Panc1 (cell line): ENCODE data around the gene SEPTIN2. TPM values are rescaled to one million over a fixed set of nuclear protein-coding genes. Genes with fewer than 3 reads are reported as not detected.

Source experiments
- ATAC-seq: fragments of 200-7000 bp; cut with Tn5 transposase; 2 replicates; pipeline ENCODE4 v1.9.1; 2020; ENCODE audit warnings: mild to moderate bottlenecking, moderate library complexity
- BruUV-seq: library from RNA; stranded (reverse); fragments of 400-500 nt; replicated peaks from 2 replicates; lab custom pipeline; 2021; lab: Mats Ljungman, UMichigan
- CTCF ChIA-PET: fragments of 300-600 bp; sonication (Branson Sonifier 250); formaldehyde crosslinking; loops from one replicate; lab custom pipeline; 2022; ENCODE audit warnings: antibody characterized with exemption; lab: Charles Lee
- POLR2A ChIA-PET: fragments of 300-600 bp; sonication (Branson Sonifier 250); formaldehyde crosslinking; loops from one replicate; lab custom pipeline; 2022; ENCODE audit warnings: antibody characterized with exemption; lab: Charles Lee
- DNase-seq: peaks from one replicate; pipeline ENCODE4 v3.0.0-alpha.2; 2010; ENCODE audit warnings: low read depth, low spot score
- H3K27ac ChIP-seq: 2 replicates; pipeline ENCODE4 v1.5.1; 2011; ENCODE audit warnings: mild to moderate bottlenecking, low read length, inconsistent platforms
- H3K27me3 ChIP-seq: fragments of 200-500 bp; sonication (Bioruptor generic); 2 replicates; pipeline ENCODE4 v1.6.0; 2014; ENCODE audit warnings: low read length, inconsistent platforms; ENCODE audit not compliant: control insufficient read depth, insufficient read depth
- H3K36me3 ChIP-seq: fragments of 200-500 bp; sonication (Bioruptor generic); 2 replicates; pipeline ENCODE4 v1.5.1; 2014; ENCODE audit warnings: inconsistent platforms, mild to moderate bottlenecking, low read length, moderate library complexity; ENCODE audit not compliant: control insufficient read depth, insufficient read depth
- H3K4me1 ChIP-seq: 2 replicates; pipeline ENCODE4 v1.5.1; 2011; ENCODE audit warnings: inconsistent platforms, mild to moderate bottlenecking, low read length, moderate library complexity; ENCODE audit not compliant: control insufficient read depth, insufficient read depth
- H3K4me3 ChIP-seq, 2 experiments: 2 replicates each; pipeline ENCODE4 v1.5.1; 2011 to 2012; ENCODE audit warnings: low read depth in 2 of 2, low read length in 2 of 2, mild to moderate bottlenecking in 2 of 2, inconsistent platforms in 1 of 2, moderate library complexity in 1 of 2
- H3K9me3 ChIP-seq: fragments of 200-500 bp; sonication (Bioruptor generic); 2 replicates; pipeline ENCODE4 v1.5.1; 2014; ENCODE audit warnings: low read depth, mild to moderate bottlenecking, inconsistent platforms, low read length, moderate library complexity; ENCODE audit not compliant: control insufficient read depth, insufficient read depth
- CTCF ChIP-seq: fragments of 450-650 bp; IDR thresholded peaks from 2 replicates; pipeline ENCODE4 v1.5.1; 2017; ENCODE audit warnings: mild to moderate bottlenecking
- POLR2AphosphoS5 ChIP-seq: IDR thresholded peaks from 2 replicates; pipeline ENCODE4 v1.6.1; 2012; ENCODE audit warnings: mild to moderate bottlenecking, low read depth, low read length, moderate library complexity
- REST ChIP-seq, 2 experiments: IDR thresholded peaks; 2 replicates each; pipeline ENCODE4 v1.6.1; 2011 to 2012; ENCODE audit warnings: low read depth in 2 of 2, control low read depth in 1 of 2, low read length in 1 of 2, mild to moderate bottlenecking in 1 of 2, moderate library complexity in 1 of 2; ENCODE audit not compliant: insufficient read depth in 1 of 2
- SIN3A ChIP-seq: IDR thresholded peaks from 2 replicates; pipeline ENCODE4 v1.6.1; 2012; ENCODE audit warnings: low read depth, mild to moderate bottlenecking, low read length, moderate library complexity, borderline replicate concordance; ENCODE audit not compliant: insufficient read depth
- TCF7L2 ChIP-seq: IDR thresholded peaks from 2 replicates; pipeline ENCODE4 v1.6.1; 2011; ENCODE audit warnings: mild to moderate bottlenecking, low read depth, low read length, inconsistent platforms
- in situ Hi-C: cut with HindIII; loops from 2 replicates; pipeline ENCODE4 v1.10.0; 2016; ENCODE audit warnings: low sequenced_read_pairs, low pct_unique_long_range_greater_than_20kb
- intact Hi-C: fragments of 100-400 bp; cut with micrococcal nuclease; formaldehyde crosslinking; loops from one replicate; pipeline ENCODE4 v1.10.0; 2022; ENCODE audit not compliant: unreplicated experiment
- total RNA-seq: library from RNA; stranded (reverse); gene quantifications from one replicate; pipeline ENCODE4 v1.2.1, GENCODE V29; 2021; ENCODE audit not compliant: unreplicated experiment

SEPTIN2 gene
- total RNA-seq, 1 experiment from 2014 or later = 303 TPM

GRCh38 chr2:241286348-241287090, 29.2 kb upstream of the SEPTIN2 start:
- TF ChIP-seq TCF7L2 (no peak), SIN3A (no peak), REST (IDR thresholded peaks at IDR 0.05; ENCODE audit: insufficient read depth in 1 of 2, low read depth in 2 of 2, low read length in 1 of 2) (no peak), CTCF (no peak), POLR2AphosphoS5 (no peak)
- BruUV-seq = no TSS peak
- CTCF ChIA-PET = no interaction called here
- intact Hi-C loops = no loop called here
- Histone ChIP-seq H3K27me3 (no peaks in the 10 kb centered on the region), H3K27ac (no peak overlapping the region), H3K4me1 (peaks cover 5% of the 10 kb centered on the region; the same call in 1 of the 2 replicates), H3K9me3 (no peaks in the 10 kb centered on the region), H3K36me3 (no peaks in the 10 kb centered on the region), H3K4me3 (no peak overlapping the region)
- POLR2A ChIA-PET = no interaction called here
- in situ Hi-C loops = no loop called here
- DNase-seq (no peak), ATAC-seq (no peak)

- ChIA-PET CTCF (no interaction called here), POLR2A (interaction anchor here (1.0 kb wide), 1 partner anchor 14 kb away, joined by 12 read pairs; no protein-coding TSS in a partner anchor)
Measured at GRCh38 chr2:241288324-241288888, 27.3 kb upstream of the SEPTIN2 start.

More at GRCh38 chr2:241288324-241288888, 27.3 kb upstream of the SEPTIN2 start:
- no peak for ATAC-seq
- no TSS peak for BruUV-seq
- Histone ChIP-seq H3K27ac (no peak overlapping the region), H3K4me3 (no peak overlapping the region), H3K36me3 (no peaks in the 10 kb centered on the region), H3K4me1 (peaks cover 5% of the 10 kb centered on the region; the same call in 1 of the 2 replicates), H3K9me3 (no peaks in the 10 kb centered on the region), H3K27me3 (no peaks in the 10 kb centered on the region)
- DNase-seq = no peak
- in situ Hi-C loops (no loop called here), intact Hi-C loops (no loop called here)
- TF ChIP-seq SIN3A (no peak), CTCF (no peak), TCF7L2 (no peak), POLR2AphosphoS5 (no peak), REST (IDR thresholded peaks at IDR 0.05; ENCODE audit: insufficient read depth in 1 of 2, low read depth in 2 of 2, low read length in 1 of 2) (no peak)
